H9 (cell line): ENCODE data around the gene NPTX1. TPM values are rescaled to one million over a fixed set of nuclear protein-coding genes. Genes with fewer than 3 reads are reported as not detected.

Experiments used
- DNase-seq: peaks from one replicate; pipeline ENCODE4 v3.0.0-alpha.2; 2017
- H2AFZ ChIP-seq: one replicate; pipeline ENCODE4 v1.6.1; 2013; ENCODE audit warnings: mild to moderate bottlenecking, low read length, control low read depth, moderate library complexity
- H2AK5ac ChIP-seq: 2 replicates; pipeline ENCODE4 v1.6.1; 2013; ENCODE audit warnings: low read length, control low read depth, mixed read lengths; ENCODE audit not compliant: insufficient read length
- H2BK120ac ChIP-seq: one replicate; pipeline ENCODE4 v1.6.1; 2013; ENCODE audit warnings: low read depth, mild to moderate bottlenecking, low read length, control low read depth, inconsistent platforms; ENCODE audit not compliant: poor library complexity, severe bottlenecking
- H2BK12ac ChIP-seq: 2 replicates; pipeline ENCODE4 v1.6.1; 2013; ENCODE audit warnings: low read length, control low read depth, mixed read lengths, low read depth; ENCODE audit not compliant: insufficient read length
- H2BK15ac ChIP-seq: 2 replicates; pipeline ENCODE4 v1.6.1; 2013; ENCODE audit warnings: low read depth, low read length, control low read depth
- H2BK20ac ChIP-seq: one replicate; pipeline ENCODE4 v1.6.1; 2013; ENCODE audit warnings: low read depth, mild to moderate bottlenecking, low read length, control low read depth, inconsistent platforms; ENCODE audit not compliant: poor library complexity, severe bottlenecking
- H2BK5ac ChIP-seq: 2 replicates; pipeline ENCODE4 v1.6.1; 2013; ENCODE audit warnings: low read length, control low read depth, mixed read lengths; ENCODE audit not compliant: insufficient read length
- H3K14ac ChIP-seq: 2 replicates; pipeline ENCODE4 v1.6.1; 2013; ENCODE audit warnings: low read length, control low read depth; ENCODE audit not compliant: insufficient read depth
- H3K18ac ChIP-seq: 2 replicates; pipeline ENCODE4 v1.6.1; 2013; ENCODE audit warnings: low read depth, mild to moderate bottlenecking, mixed read lengths, low read length, control low read depth; ENCODE audit not compliant: insufficient read length
- H3K23ac ChIP-seq: 2 replicates; pipeline ENCODE4 v1.6.1; 2013; ENCODE audit warnings: low read length, control low read depth, mixed read lengths, low read depth; ENCODE audit not compliant: insufficient read length
- H3K23me2 ChIP-seq: 2 replicates; pipeline ENCODE4 v1.6.1; 2013; ENCODE audit warnings: low read depth, mild to moderate bottlenecking, mixed read lengths, low read length, control low read depth; ENCODE audit not compliant: insufficient read length, poor library complexity, severe bottlenecking
- H3K27ac ChIP-seq: 2 replicates; pipeline ENCODE4 v1.5.1; 2013; ENCODE audit warnings: low read length, control low read depth, mixed read lengths, low read depth; ENCODE audit not compliant: insufficient read length
- H3K27me3 ChIP-seq: 2 replicates; pipeline ENCODE4 v1.6.1; 2013; ENCODE audit warnings: low read length, control low read depth, inconsistent platforms; ENCODE audit not compliant: insufficient read depth
- H3K4ac ChIP-seq: 2 replicates; pipeline ENCODE4 v1.6.1; 2013; ENCODE audit warnings: low read depth, mild to moderate bottlenecking, control low read depth, inconsistent platforms, low read length, moderate library complexity
- H3K4me1 ChIP-seq: 2 replicates; pipeline ENCODE4 v1.6.1; 2013; ENCODE audit warnings: low read length, control low read depth, inconsistent platforms; ENCODE audit not compliant: insufficient read depth
- H3K4me2 ChIP-seq: 2 replicates; pipeline ENCODE4 v1.6.1; 2013; ENCODE audit warnings: low read length, control low read depth, mixed read lengths; ENCODE audit not compliant: insufficient read length, insufficient read depth
- H3K56ac ChIP-seq: 2 replicates; pipeline ENCODE4 v1.6.1; 2013; ENCODE audit warnings: low read depth, mild to moderate bottlenecking, mixed read lengths, low read length, control low read depth; ENCODE audit not compliant: insufficient read length
- H3K79me1 ChIP-seq: 2 replicates; pipeline ENCODE4 v1.6.1; 2013; ENCODE audit warnings: low read depth, mild to moderate bottlenecking, moderate library complexity, low read length, control low read depth, inconsistent platforms; ENCODE audit not compliant: insufficient read depth, poor library complexity, severe bottlenecking
- H3K79me2 ChIP-seq: 2 replicates; pipeline ENCODE4 v1.6.1; 2013; ENCODE audit warnings: low read length, control low read depth, inconsistent platforms; ENCODE audit not compliant: insufficient read depth
- H3K9ac ChIP-seq: 2 replicates; pipeline ENCODE4 v1.6.1; 2013; ENCODE audit warnings: low read length, control low read depth, mixed read lengths; ENCODE audit not compliant: insufficient read length; ENCODE audit errors: extremely low read depth
- H3K9me3 ChIP-seq: one replicate; pipeline ENCODE4 v1.6.1; 2013; ENCODE audit warnings: low read depth, low read length, inconsistent platforms; ENCODE audit not compliant: control insufficient read depth
- H3T11ph ChIP-seq: one replicate; pipeline ENCODE4 v1.6.1; 2013; ENCODE audit warnings: mild to moderate bottlenecking, low read length, control low read depth, inconsistent platforms
- H4K20me1 ChIP-seq: one replicate; pipeline ENCODE4 v1.6.1; 2013; ENCODE audit not compliant: control insufficient read depth, insufficient read length, insufficient read depth
- H4K5ac ChIP-seq: 2 replicates; pipeline ENCODE4 v1.6.1; 2013; ENCODE audit warnings: low read depth, mild to moderate bottlenecking, mixed read lengths, low read length, control low read depth; ENCODE audit not compliant: insufficient read length
- H4K8ac ChIP-seq: replicated peaks from 2 replicates; pipeline ENCODE4 v1.6.1; 2013; ENCODE audit warnings: low read length, control low read depth, mixed read lengths, low read depth; ENCODE audit not compliant: insufficient read length
- H4K91ac ChIP-seq: 2 replicates; pipeline ENCODE4 v1.6.1; 2013; ENCODE audit warnings: low read depth, mild to moderate bottlenecking, moderate library complexity, mixed read lengths, low read length, control low read depth; ENCODE audit not compliant: insufficient read length
- H3K27ac Mint-ChIP-seq, 3 experiments: 2 replicates in 2 of 3; 3 replicates in 1 of 3; pipeline ENCODE4 v1.8.0; 2020 to 2021; ENCODE audit warnings: mixed read lengths in 3 of 3, mild to moderate bottlenecking in 1 of 3, moderate library complexity in 1 of 3
- H3K27me3 Mint-ChIP-seq: 2 replicates; pipeline ENCODE4 v1.8.0; 2021; ENCODE audit warnings: low read depth, mild to moderate bottlenecking, moderate library complexity, mixed read lengths
- H3K36me3 Mint-ChIP-seq, 3 experiments: 2 replicates in 2 of 3; 3 replicates in 1 of 3; pipeline ENCODE4 v1.8.0; 2020 to 2021; ENCODE audit warnings: low read depth in 3 of 3, mixed read lengths in 3 of 3; ENCODE audit not compliant: insufficient read depth in 1 of 3
- H3K4me1 Mint-ChIP-seq, 2 experiments: 2 replicates each; pipeline ENCODE4 v1.8.0; 2020; ENCODE audit warnings: mixed read lengths in 2 of 2
- H3K4me3 Mint-ChIP-seq, 2 experiments: 2 replicates in 1 of 2; 3 replicates in 1 of 2; pipeline ENCODE4 v1.8.0; 2020 to 2021; ENCODE audit warnings: mild to moderate bottlenecking in 2 of 2, mixed read lengths in 2 of 2, moderate library complexity in 1 of 2
- H3K9me3 Mint-ChIP-seq, 2 experiments: 2 replicates in 1 of 2; 3 replicates in 1 of 2; pipeline ENCODE4 v1.8.0; 2020; ENCODE audit warnings: mild to moderate bottlenecking in 2 of 2, mixed read lengths in 2 of 2, moderate library complexity in 1 of 2
- WGBS: extraction: QIAGEN DNeasy Blood & Tissue Kit; methylation state at CpG from one replicate; pipeline ENCODE4 v1.1.7; 2013; ENCODE audit warnings: missing lambda C conversion rate, low lambda C conversion rate, mixed read lengths; ENCODE audit not compliant: insufficient read length; ENCODE audit errors: extremely low coverage; 5-methylcytosine and 5-hydroxymethylcytosine counted together
- total RNA-seq: library from RNA; stranded (reverse); gene quantifications from 2 replicates; pipeline ENCODE4 v1.2.1, GENCODE V29; 2021
- TF ChIP-seq, protein P1 (sequence below): fragments of 200-600 bp; sonication (generic); conservative IDR thresholded peaks from 3 replicates; pipeline ENCODE4 v1.8.0; 2021; ENCODE audit warnings: antibody characterized with exemption, mild to moderate bottlenecking

Gene NPTX1
- total RNA-seq, 1 experiment from 2014 or later: 20.5 TPM

DNA sequence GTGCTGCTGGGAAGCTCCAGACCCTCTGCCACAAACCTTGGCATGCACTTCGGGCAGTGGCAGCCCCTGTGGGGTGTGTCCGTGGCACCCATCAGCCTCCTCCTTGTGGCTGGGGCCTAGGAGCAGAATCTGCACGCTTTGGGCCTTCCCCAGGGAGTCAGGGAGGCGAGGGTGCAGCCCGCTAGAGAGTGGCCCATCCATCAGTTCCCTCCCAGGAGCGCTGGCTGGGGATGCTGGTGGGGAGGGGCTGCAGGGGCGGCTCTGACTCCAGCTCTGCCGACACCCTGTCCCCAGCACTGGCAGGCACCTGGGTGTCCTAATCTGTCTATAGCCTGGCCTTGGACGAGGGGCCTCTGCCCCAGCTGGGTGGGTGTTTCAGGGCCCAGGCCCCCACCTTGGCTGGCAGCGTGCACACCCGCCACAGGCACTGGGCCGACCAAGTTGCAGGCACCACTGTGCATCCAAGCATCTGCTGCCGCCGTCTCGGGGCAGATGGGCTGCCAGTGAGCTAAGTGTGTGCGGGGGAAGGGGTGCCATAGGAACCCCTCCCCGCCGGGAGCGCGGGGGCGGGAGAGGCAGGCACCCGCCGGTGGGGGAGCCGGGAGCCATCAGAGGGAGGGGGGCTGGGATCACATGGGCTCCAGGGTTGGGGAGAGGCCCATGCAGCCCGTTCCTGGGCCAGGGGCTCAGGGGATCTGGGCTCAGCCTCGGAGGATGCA, 31.2 kb downstream of the NPTX1 start:
- TF ChIP-seq, protein P1, sequence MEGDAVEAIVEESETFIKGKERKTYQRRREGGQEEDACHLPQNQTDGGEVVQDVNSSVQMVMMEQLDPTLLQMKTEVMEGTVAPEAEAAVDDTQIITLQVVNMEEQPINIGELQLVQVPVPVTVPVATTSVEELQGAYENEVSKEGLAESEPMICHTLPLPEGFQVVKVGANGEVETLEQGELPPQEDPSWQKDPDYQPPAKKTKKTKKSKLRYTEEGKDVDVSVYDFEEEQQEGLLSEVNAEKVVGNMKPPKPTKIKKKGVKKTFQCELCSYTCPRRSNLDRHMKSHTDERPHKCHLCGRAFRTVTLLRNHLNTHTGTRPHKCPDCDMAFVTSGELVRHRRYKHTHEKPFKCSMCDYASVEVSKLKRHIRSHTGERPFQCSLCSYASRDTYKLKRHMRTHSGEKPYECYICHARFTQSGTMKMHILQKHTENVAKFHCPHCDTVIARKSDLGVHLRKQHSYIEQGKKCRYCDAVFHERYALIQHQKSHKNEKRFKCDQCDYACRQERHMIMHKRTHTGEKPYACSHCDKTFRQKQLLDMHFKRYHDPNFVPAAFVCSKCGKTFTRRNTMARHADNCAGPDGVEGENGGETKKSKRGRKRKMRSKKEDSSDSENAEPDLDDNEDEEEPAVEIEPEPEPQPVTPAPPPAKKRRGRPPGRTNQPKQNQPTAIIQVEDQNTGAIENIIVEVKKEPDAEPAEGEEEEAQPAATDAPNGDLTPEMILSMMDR: no peak
- Histone ChIP-seq H4K20me1 (no peaks in the 10 kb centered on the region), H3K27me3 (no peaks in the 10 kb centered on the region), H3K23me2 (no peaks in the 10 kb centered on the region), H3K9ac (no peak overlapping the region), H3T11ph (no peak overlapping the region), H3K14ac (peak overlapping the region; percentile 12; the same call in 1 of the 2 replicates), H3K27ac (no peak overlapping the region), H2AFZ (no peak overlapping the region), H3K79me1 (no peaks in the 10 kb centered on the region), H2BK20ac (no peak overlapping the region), H2AK5ac (no peak overlapping the region), H3K9me3 (no peaks in the 10 kb centered on the region), H2BK12ac (no peak overlapping the region), H4K8ac (no peak overlapping the region), H2BK120ac (no peak overlapping the region), H3K18ac (no peak overlapping the region), H3K56ac (no peak overlapping the region), H2BK5ac (no peak overlapping the region), H3K23ac (no peak overlapping the region), H3K79me2 (no peaks in the 10 kb centered on the region), H4K91ac (no peak overlapping the region), H3K4me2 (no peak overlapping the region), H2BK15ac (no peak overlapping the region), H3K4ac (no peak overlapping the region), H3K4me1 (no peaks in the 10 kb centered on the region), H4K5ac (no peak overlapping the region)
- Mint-ChIP-seq H3K9me3 (no peaks in the 10 kb centered on the region), H3K4me3 (no peak overlapping the region), H3K36me3 (no peaks in the 10 kb centered on the region), H3K27me3 (peaks cover 36% of the 10 kb centered on the region), H3K4me1 (peaks cover 7 to 19% of the 10 kb centered on the region in 2 experiments), H3K27ac (no peak overlapping the region)
- DNase-seq: no peak
- WGBS: no CpG with 5 or more reads among the region's 26 CpGs
